NCI-H146 (cell line): Measurements from ENCODE around the gene MED4.

Source experiments
- DNase-seq: peaks from one replicate; lab custom pipeline; 2025; lab: John Stamatoyannopoulos, UW

The MED4 gene

GRCh38 chr13:48094781-48095502, at the start of gene MED4:
Gene MED4, minus strand, starts transcription at chr13:48095104. Its CDS starts 26 bp downstream, at chr13:48095078.
- peak; percentile 92 for DNase-seq

DNA sequence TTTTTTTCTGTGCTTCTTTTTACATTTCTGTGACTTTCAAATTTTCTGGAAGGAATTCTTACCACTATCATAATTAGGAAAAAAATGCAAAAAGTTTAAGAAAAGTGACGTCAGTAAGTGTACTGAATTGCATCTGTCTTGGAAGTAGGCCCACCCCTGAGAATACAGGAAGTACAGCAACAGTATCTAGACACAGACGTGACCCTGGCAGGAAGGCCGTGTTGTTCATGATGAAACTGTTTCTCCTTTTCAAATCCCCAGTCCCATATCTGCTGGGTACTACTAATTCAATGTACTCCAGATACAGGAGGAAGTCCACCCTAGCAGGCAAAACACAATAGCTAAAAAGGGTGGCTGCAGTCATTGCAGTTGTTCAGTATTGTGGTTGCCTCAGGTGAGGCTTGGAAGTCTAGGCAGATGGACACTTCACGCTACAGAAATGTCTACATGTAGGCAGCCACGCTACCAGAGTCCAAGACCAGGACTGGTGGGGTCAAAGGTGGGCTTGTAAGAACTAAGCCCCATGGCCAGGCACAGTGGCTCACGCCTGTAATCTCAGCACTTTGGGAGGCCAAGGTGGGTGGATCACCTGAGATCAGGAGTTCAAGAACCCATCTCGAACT, 49.6 kb upstream of the MED4 start:
- no peak for DNase-seq

DNA sequence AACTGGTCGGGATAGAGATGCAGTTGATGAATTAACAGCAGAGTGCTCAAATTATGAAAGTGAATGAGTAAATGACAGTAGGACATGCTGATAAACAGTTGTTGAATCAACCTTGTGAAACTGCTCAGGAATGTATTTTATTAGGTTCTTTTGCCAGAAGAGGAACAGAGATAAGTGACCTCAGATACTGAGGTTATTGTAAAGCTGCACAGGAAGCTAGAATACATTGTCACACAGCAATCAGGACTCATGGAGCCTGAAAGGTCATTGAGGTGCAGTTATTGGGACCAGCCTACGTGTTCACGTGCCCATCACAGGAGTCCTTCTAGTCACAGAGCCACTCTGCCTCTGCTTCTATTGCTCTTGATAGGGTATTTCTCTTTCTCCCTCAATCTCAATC, 47.5 kb upstream of the MED4 start:
- DNase-seq: no peak

- DNase-seq: no peak
Measured at GRCh38 chr13:48138270-48138669, 43.4 kb upstream of the MED4 start.

DNA sequence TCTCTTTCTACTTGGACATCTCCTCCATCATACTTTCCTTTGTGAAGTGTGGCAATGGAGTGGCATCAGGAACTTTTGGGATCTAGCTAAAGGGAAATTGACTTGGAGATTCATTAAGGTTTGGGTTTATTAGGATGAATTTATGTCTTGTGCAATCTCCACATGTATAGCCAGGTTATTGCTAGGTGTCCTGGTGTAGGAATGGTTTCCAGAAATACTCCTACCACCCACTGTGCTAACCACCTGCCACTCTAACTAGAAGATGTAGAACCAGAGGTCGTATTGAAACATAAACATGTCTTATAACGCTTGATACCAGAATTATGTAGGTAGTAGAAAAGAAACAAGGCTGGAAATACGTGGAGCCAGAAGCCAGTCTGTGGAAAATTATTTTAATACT, 38.1 kb upstream of the MED4 start:
- peak; percentile 8 for DNase-seq

DNA sequence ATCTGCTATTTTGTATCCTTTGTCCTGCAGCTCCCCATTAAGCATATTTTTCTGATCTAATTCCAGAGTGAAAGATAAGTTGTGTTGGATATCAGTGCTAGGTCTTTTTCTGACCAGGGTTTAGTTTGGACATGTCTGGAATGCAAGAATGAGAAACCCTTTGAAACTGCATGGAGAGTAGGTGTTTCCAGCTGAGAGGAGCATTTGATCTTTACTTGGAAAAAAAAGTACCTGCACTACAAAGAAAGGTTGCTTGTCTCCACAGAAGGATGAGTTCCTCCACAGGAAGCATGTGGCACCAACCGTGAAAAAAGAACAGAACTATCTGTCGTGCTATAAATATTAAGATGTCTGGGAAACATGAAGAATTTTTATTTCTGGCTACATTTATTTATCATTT, 36.6 kb upstream of the MED4 start:
- DNase-seq: no peak

DNA sequence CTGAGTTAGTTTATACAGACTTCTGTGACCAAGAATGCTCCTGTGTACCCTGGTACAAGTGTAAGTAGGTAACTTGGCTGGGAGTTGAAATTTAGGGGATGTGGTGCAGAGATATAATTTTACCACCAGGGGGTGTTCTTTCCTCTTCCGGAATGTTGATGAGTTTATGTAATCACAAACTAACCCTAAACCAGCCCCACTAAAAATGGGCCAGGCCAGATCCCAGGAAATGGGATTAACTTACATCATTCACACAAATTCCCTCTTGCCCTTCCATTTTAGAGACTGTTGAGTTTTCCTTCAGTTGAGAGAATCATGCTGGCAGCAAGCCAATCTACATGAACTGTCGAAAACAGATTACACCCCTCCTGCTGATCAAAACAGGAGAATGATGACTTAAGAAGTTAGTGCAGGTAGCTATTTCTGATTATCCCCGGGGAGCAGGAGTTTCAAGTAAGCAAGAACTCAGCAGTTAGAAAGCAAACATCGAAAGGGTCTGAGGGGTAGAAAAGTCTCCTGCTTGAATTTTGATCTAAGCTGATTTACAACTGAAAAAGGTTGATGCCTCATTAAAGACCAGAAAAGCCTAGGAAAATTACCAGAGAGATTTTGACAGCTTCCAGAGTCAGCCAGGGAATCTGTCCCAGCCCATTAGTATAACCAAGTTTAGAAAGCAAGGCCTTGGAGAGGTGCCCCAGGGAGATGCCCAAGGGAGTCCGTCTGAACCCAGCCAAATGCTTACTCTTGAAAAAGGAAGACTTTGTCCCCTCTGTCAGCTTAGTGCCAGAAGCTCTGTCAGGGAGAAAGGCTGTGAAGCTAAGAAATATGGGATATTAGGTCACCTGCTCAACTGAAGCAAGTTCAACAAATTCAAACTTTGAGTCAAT, 32.3 kb upstream of the MED4 start:
- peak; percentile 61 for DNase-seq

DNA sequence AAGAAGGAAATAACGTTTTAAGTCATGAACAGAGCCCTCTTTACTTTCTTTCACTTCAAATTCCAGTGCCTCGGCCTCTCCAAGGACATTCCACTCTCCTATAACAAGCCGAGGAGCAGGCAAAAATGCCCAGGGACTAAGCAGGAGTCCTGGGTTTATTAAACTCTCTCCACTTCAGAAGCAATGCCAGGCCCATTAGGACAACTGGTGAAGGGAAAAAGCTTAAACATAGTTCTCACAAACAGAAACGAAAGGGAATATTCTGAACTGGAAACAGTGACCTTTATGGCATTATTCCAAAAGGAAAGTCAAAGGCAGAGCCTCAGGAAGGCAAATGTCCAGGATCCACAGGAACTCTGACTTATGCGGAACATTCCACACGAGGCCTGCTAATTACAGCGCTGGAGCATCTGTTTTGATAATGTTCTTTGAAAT, 30.9 kb upstream of the MED4 start:
- no peak for DNase-seq

GRCh38 chr13:48123812-48124211, 28.9 kb upstream of the MED4 start:
- no peak for DNase-seq

DNA sequence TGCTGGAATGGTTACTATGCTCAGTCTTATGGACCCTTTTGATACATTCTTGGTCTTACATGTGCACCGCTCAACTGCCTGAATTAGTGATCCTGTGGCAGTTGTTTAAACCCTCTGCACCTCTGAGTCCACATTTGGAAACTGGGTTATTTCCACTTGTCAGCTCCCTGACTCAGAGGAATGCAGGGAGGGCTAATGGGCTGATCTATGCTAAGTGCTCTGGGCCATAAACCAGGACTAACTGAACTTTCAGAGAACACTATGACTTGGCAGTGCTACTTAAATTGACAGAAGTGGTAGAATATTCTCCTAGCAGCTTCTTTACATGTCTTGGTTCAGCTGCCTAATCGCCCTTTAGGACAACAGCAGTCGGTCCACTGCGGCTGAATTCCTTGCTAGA, 26.8 kb upstream of the MED4 start:
- no peak for DNase-seq

GRCh38 chr13:48120241-48120640, 25.3 kb upstream of the MED4 start:
- DNase-seq: no peak

DNA sequence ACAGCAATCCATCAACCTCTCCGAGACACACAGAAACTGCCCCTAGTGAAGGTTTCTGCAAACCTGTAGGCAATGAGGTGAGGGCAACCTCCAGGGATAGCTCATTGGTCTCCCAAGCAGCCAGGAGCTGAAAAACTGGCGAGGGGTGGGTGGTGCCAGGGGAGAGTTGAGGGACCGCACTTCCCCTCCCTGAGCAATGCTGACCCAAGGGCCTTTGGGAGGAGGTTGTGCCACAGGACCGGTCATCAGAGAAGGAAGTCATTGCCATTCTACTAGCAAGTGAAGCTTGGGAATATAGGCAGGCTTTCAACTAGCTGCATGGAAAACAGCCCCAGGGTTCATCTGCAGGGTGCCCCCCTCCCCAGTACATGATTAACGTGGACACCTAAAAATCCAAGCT, 23.1 kb upstream of the MED4 start:
- no peak for DNase-seq

DNA sequence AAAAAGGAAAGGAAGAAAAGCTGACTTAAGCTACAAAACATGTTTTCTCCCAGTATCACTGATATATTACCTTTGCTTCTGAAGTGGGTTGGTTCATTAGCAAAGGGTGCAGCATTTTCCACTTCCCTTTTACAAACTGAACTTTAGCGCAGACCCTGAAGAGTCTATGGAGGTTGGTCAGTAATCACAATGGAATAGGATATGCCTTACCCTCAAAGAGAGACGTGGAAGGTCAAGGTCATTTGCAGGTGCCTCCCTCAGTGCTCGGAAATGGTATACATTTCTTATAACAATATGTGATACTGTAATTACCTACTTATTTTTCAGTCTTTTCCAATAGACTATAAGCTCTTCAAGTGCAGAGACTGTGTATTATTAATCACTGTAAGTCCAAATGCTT, 21.9 kb upstream of the MED4 start:
- no peak for DNase-seq

GRCh38 chr13:48113756-48114130, 18.8 kb upstream of the MED4 start:
- no peak for DNase-seq

GRCh38 chr13:48112896-48113755, 18.2 kb upstream of the MED4 start:
- no peak for DNase-seq

DNA sequence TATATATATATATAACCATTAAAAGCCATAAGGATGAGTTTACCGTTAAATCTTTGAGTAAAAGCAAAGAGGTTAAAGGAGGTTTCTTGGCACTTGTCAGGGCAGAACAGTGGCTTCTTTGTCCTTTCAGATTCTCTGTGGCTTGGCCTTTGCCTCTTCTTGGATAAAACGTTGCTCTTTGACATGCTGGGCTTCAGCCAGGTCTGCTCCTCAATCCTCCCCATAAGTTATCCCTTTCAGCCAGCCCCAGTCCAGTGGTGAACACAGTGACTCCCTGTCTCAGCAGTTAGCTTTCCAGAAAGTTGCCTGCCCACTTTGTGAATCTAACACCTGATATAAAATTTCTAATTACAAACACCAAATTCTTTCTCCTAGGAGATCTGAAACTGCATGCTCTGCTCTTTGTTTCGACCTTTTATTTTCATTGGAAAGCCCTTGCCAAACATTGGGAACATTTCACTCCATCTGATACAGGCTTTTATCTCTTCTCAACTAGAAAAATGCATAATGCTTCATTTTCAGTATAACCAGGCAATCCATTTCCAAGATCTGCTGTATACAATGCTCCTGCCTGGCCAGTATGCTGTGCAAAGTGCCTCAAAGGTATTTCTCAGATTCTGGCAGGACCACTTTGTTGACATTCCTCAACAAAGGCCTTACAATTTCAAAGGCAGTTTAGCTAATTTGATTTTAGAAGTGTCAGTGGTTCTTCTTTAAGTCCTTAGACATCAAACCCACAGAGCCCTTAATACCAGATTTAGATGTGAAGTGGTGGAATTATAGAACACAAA, 16.2 kb upstream of the MED4 start:
- DNase-seq: no peak

DNA sequence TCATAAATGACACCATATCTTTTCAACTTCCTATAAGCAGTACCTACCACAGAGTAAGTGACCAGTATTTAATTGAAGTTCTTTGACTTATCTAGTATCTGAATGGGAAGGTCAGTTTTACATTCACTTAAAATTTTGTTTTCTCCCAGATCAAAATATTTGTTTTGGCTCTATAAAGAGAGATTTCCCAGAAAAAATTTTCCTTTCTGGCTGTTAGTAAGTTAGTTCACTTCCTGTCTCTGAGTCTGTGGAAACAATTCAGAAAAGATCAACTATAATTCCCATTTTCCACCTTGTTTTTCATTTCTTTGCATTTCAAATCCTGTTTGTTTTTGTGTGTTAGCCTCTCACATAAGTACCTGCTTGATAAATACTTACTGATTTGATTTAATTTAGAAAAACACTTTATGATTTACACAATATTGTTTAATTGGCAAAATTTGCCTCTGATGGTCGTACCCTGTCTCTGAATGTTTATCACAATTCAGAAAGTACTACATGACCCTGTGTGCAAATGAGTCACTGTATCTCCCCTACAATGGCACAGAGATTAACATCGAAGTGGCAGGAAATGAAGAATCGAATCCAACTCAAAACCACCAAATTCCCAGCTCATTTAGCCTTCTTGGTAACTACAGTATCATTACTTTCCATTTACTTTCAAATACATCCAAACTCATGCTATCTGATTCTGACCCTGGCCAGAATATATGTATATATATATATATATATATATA, 15.4 kb upstream of the MED4 start:
- no peak for DNase-seq

DNA sequence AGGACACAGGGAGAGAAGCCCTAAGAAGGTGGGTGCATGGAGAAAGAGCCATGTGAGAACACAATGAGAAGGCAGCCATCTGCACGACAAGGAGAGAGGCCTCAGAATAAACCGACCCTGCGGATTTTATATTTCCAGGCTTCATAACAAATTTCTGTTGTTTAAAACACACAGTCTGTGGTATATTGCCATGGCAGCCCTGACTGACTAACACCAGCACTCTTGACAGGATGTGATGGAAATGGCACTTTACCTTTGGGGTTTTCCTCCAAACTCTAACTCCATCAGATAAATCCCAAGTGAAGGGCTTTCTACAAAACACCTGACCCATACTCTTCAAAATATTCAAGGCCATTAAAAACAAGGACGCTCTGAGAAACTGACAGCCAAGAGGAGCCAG, 13.2 kb upstream of the MED4 start:
- DNase-seq: no peak

- DNase-seq: no peak
Measured at GRCh38 chr13:48097793-48098192, 2.9 kb upstream of the MED4 start.

- no peak for DNase-seq
Measured at GRCh38 chr13:48096670-48097069, 1.8 kb upstream of the MED4 start.

DNA sequence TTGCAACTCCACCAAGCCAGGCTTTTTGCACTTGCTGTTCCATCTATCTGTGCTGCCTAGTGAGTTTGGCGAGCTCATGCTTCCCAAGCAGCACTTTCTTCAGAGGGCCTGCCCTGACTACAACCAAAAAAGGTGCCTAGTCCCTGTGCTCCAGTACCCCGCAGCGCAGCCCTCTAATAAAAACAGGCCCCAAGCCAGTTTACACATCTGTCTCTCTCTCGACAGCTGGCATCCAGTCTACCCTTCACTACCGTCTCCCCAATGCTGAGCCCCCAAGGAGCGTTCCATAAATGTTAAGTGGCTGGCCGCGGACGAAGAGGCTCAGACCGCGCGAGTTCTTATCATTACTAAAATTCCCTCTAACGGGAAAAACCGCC, 512 bp downstream of the MED4 start:
- peak; percentile 21 for DNase-seq
